CD4-positive, alpha-beta T cell treated with Interleukin-4 for 4 hours (primary cell): Measurements from ENCODE around the gene TFRC.
"Not testable (repeated sequence)": the region's sequence is repeated elsewhere in the genome, so short reads cannot be mapped to it uniquely, and the experiment has no call there.

Experiments
- DNase-seq: peaks from one replicate; pipeline ENCODE4 v3.0.0-alpha.2; 2020

The TFRC gene

DNA sequence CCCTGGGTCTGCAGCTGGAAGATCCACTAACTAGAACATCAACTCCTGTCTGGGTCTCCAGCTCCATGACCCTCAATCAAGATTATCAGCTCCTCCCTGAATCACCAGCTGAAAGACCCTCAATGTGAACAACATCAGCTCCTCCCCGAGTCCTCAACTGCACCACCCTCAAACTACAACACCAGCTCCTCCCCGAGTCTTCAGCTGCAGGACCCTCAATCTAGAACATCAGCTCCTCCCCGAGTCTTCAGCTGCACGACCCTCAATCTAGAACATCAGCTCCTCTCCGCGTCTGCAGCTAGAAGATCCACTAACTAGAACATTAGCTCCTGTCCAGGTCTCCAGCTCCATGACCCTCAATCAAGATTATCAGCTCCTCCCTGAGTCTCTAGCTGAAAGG, 79.2 kb downstream of the TFRC start:
- not testable (repeated sequence) for DNase-seq

DNA sequence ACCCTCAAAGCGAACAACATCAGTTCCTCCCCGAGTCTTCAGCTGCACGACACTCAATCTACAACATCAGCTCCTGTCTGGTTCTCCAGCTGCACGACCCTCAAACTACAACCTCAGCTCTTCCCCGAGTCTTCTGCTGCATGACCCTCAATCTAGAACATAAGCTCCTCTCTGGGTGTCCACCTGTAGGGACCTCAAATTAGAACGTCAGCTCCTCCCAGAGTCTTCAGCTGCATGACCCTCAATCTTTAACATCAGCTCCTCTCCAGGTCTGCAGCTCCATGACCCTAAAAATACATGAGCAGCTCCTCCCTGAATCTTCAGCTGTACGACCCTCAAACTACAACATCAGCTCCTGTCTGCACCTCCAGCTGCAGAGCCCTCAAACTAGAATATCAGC, 80.7 kb downstream of the TFRC start:
- DNase-seq, result not testable (repeated sequence)

DNA sequence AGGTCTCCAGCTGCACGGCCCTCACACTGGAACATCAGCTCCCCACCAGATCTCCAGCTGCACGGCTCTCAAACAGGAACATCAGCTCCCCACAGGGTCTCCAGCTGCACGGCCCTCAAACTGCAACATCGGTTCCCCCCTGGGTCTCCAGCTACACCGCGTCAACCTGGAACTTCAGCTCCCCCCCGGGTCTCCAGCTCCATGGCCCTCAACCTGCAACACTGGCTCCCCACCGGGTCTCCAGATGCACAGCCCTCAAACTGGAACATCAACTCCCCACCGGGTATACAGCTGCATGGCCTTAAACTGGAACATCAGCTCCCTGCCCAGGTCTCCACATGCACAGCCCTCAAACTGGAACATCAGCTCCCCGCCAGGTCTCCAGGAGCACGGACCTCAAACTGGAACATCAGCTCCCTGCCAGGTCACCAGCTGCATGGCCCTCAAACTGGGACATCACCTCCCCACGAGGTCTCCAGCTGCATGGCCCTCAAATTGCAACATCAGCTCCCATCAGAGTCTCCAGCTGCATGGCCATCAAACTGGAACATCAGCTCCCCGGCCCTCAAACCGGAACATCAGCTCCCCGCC, 81.4 kb downstream of the TFRC start:
- DNase-seq, result not testable (repeated sequence)

DNA sequence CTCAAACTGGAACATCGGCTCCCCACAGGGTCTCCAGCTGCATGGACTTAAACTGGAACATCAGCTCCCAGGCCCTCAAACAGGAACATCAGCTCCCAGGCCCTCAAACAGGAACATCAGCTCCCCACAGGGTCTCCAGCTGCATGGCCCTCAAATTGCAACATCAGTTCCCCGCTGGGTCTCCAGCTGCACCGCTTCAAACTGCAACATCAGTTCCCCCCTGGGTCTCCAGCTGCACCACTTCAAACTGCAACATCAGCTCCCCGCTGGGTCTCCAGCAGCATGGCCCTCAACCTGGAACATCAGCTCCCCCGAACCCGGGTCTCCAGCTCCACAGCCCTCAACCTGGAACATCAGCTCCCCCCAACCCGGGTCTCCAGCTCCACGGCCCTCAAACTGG, 82.0 kb downstream of the TFRC start:
- no peak for DNase-seq
